Stimulated activated CD8-positive, alpha-beta memory T cell treated with anti-CD3 and anti-CD28 coated beads, Interleukin-4, amount 100 ng/mL, for 24 hours (primary cell): ENCODE results near the gene VPS9D1.
"Not testable (repeated sequence)": the region's sequence is repeated elsewhere in the genome, so short reads cannot be mapped to it uniquely, and the experiment has no call there.

Source experiments
- DNase-seq: peaks from one replicate; pipeline ENCODE4 v3.0.0-alpha.2; 2020; ENCODE audit warnings: low read depth

VPS9D1 gene

DNA sequence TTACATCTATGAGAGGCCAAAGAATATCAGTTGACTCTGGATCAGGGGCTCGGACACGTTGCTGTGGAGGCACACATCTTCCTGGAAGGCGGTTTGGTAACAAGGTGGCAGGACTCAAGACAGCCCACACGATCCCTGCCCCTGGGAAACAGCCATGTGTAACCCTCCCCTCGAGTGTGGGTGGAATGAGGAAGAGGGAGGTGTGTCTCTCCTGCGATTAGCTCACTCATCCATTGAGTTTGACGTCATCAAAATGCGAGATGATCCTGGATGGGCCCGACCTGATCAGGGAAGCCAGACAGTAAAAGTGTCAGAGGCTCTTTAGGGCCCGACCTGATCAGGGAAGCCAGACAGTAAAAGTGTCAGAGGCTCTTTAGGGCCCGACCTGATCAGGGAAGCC is 56.5 kb downstream of the VPS9D1 start:
- DNase-seq: not testable (repeated sequence)

DNA sequence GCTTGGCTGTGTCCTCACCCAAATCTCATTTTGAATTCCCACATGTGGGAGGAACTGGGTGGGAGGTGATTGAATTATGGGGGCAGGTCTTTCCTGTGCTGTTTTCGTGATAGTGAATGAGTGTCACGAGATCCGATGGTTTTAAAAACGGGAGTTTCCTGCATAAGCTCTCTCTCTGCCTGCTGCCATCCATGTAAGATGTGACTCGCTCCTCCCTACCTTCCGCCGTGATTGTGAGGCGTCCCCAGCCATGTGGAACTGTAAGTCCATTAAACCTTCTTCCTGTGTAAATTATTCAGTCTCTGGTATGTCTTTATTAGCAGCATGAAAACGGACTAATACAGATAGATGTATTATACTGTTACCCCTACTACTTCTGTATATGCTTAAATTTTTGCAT is 59.5 kb downstream of the VPS9D1 start:
- no peak for DNase-seq

- DNase-seq: no peak
Observed at GRCh38 chr16:89660146-89660545, 60.6 kb downstream of the VPS9D1 start.

DNA sequence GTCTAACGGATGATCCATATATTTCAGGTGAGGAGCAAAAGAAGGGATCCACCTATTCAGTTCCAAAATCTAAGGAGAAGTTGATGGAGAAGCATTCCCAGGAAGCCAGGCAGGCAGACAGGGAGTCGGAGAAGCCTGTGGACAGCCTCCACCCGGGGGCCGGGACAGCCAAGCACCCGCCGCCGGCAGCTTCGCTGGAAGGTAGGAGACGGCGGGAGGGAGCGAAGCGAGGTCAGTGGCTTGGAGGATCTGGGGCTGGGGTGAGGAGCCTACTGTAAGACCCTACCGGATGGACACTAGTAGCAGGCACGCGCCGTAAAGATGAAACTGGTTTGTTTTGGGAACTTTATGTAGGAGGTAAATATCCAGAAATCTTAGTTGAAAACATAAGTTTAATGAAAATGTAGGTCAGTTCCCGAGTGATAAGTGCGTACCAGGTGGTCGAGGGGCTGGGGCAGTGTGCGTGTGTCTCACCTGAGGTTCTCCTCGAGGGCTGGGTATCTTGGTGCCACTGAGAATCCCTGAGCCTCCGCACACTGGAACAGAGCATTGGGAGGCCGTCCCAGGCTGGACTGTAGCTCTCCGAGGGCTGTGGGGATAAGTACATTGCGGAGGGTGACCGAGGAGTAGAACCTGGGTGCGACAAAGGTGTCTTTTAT is 62.3 kb downstream of the VPS9D1 start:
- no peak for DNase-seq

DNA sequence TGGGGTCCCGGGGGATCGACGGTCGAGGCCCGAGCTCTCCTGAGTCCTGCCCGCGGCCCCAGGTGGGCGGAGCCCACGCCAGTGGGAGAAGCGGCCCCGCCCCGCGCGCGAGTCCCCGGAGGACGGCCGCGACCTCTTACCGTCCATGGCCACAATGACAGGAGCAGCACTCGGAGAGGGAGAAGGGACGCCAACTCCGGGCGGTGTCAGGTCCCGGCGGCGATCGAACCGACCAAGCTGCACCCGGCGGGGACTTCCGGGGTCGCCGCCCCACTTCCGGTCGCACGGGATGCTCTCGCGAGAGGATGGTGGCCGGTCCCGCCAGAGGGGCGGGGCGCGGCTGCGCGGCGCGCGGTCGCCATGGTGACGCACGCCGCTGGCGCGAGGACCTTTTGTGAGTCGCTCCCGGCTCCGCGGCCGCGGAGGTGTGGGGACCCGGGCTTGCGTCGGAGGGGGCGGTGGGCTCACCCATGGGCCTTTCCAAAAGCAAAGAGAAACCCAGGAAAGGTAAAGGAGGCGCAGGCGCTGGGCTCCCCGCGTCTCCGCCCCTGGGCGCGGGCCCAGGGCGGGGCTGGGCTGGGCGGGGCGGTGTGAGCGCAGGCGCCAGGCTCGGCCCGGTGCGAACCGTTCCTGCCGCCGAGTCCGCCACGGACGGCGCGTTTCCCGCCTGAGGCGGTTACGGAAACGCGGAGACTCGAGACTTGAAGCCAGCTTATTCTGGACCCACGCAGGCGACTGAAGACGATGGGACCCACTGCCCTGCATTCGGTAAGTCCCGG is 63.1 kb downstream of the VPS9D1 start, which contains the start of the genes CHMP1A and SPATA33:
Gene CHMP1A, minus strand, starts transcription at position 267 of the 779 bp plus-strand sequence. Its CDS starts 120 bp downstream, at position 147.
Gene SPATA33, plus strand, starts transcription at position 395 of the 779 bp plus-strand sequence. Its CDS starts 76 bp downstream, at position 471.
- peak; percentile 88 for DNase-seq
